K562 (cell line): Measurements from ENCODE around the gene ZNF33A. TPM values are rescaled to one million over a fixed set of nuclear protein-coding genes. Genes with fewer than 3 reads are reported as not detected.
A peak's percentile ranks its signal among the peaks of the same experiment; 100 is the strongest.

Experiments used
- ARID2 ChIP-seq: fragments of 450-650 bp; IDR thresholded peaks from 2 replicates; pipeline ENCODE4 v1.6.1; 2017; ENCODE audit warnings: antibody characterized with exemption, mild to moderate bottlenecking
- ATF7 ChIP-seq: fragments of 450-650 bp; IDR thresholded peaks from 2 replicates; pipeline ENCODE4 v1.7.1; 2014; ENCODE audit warnings: mild to moderate bottlenecking, moderate library complexity
- EP300 ChIP-seq: IDR thresholded peaks from 2 replicates; pipeline ENCODE4 v1.6.1; 2012; ENCODE audit warnings: low read length, improper control_type of control experiment
- MXI1 ChIP-seq: IDR thresholded peaks from 2 replicates; pipeline ENCODE4 v1.6.1; 2011; ENCODE audit warnings: low read depth, mild to moderate bottlenecking, improper control_type of control experiment, low read length
- PHF8 ChIP-seq: fragments of 200-600 bp; sonication (generic); IDR thresholded peaks from 2 replicates; pipeline ENCODE4 v1.6.1; 2012; ENCODE audit warnings: mixed run types, mild to moderate bottlenecking, inconsistent platforms, low read length, moderate library complexity, borderline replicate concordance
- POLR2G ChIP-seq: fragments of 200-400 bp; formaldehyde crosslinking; IDR thresholded peaks from 2 replicates; pipeline ENCODE4 v1.6.1; 2017; ENCODE audit warnings: low read depth, mild to moderate bottlenecking, antibody characterized with exemption, low read length, moderate library complexity
- RBM17 ChIP-seq: fragments of 200-400 bp; formaldehyde crosslinking; IDR thresholded peaks from 2 replicates; pipeline ENCODE4 v1.6.1; 2017; ENCODE audit warnings: low read depth, mild to moderate bottlenecking, low read length, borderline replicate concordance
- ZBED1 ChIP-seq: IDR thresholded peaks from 2 replicates; pipeline ENCODE4 v1.6.1; 2014
- ZNF311 ChIP-seq: fragments of 250-450 bp; sonication (Bioruptor Pico); IDR thresholded peaks from 2 replicates; pipeline ENCODE4 v1.4.0; 2020; ENCODE audit warnings: mild to moderate bottlenecking, moderate library complexity
- ZNF707 ChIP-seq: fragments of 250-450 bp; sonication (Bioruptor Pico); conservative IDR thresholded peaks from 2 replicates; pipeline ENCODE4 v1.8.0; 2022; ENCODE audit warnings: inconsistent platforms, mild to moderate bottlenecking, moderate library complexity
- polyA plus RNA-seq, 8 experiments: library from polyadenylated mRNA; depleted of rRNA in 4 of 8; stranded (reverse) in 5 of 8; unstranded in 3 of 8; fragments of >200 nt; fragmentation: Nextera tagmentation in 2 of 8; fragmentation: Illumina TruSeq in 1 of 8; extraction: Ambion mirVana in 2 of 8; extraction: Trizol in 1 of 8; gene quantifications; 2 replicates each; pipeline versions ENCODE4 v1.2.1 to v1.2.3, GENCODE V29; 2011 to 2014; ENCODE audit warnings: inconsistent platforms in 1 of 8, missing spikeins in 1 of 8
- total RNA-seq, 7 experiments: library from RNA; depleted of rRNA in 6 of 7; stranded (reverse); fragments of >200 nt in 6 of 7; fragmentation: Illumina TruSeq in 2 of 7; extraction: Trizol in 2 of 7; gene quantifications; 2 replicates each; pipeline versions ENCODE4 v1.2.1 to v1.2.3, GENCODE V29; 2011 to 2021; ENCODE audit warnings: low replicate concordance in 1 of 7
- TF ChIP-seq, protein P1 (sequence below): IDR thresholded peaks from 3 replicates; pipeline ENCODE4 v1.6.1; 2011; ENCODE audit warnings: borderline replicate concordance, mild to moderate bottlenecking, moderate library complexity; ENCODE audit not compliant: insufficient read length; ENCODE audit errors: extremely low read depth
- TF ChIP-seq, protein P2 (sequence below): fragments of 250-450 bp; sonication (Bioruptor Pico); IDR thresholded peaks from 2 replicates; pipeline ENCODE4 v1.8.0; 2021; ENCODE audit warnings: moderate library complexity, mild to moderate bottlenecking, inconsistent platforms
- TF ChIP-seq, protein P3 (sequence below): fragments of 450-650 bp; IDR thresholded peaks from 2 replicates; pipeline ENCODE4 v1.6.1; 2017; ENCODE audit warnings: antibody characterized with exemption
- TF ChIP-seq, protein P4 (sequence below): fragments of 250-450 bp; sonication (Bioruptor Pico); IDR thresholded peaks from 2 replicates; pipeline ENCODE4 v1.4.0; 2020; ENCODE audit warnings: mild to moderate bottlenecking, moderate library complexity, borderline replicate concordance
- TF ChIP-seq, protein P5 (sequence below): IDR thresholded peaks from 2 replicates; pipeline ENCODE4 v1.6.1; 2014; ENCODE audit warnings: antibody characterized with exemption
- TF ChIP-seq, protein P6 (sequence below), 2 experiments: fragments of 450-650 bp; conservative IDR thresholded peaks; 2 replicates each; pipeline ENCODE4 v1.6.1; 2017; ENCODE audit warnings: mild to moderate bottlenecking in 2 of 2, moderate library complexity in 2 of 2

The ZNF33A gene
- total and polyA plus RNA-seq, 9 of the 15 experiments (the other 6 are each of a cell fraction or from before 2014, with no cell fraction given) = 8.1 to 27.5 (median 16.4) TPM

DNA sequence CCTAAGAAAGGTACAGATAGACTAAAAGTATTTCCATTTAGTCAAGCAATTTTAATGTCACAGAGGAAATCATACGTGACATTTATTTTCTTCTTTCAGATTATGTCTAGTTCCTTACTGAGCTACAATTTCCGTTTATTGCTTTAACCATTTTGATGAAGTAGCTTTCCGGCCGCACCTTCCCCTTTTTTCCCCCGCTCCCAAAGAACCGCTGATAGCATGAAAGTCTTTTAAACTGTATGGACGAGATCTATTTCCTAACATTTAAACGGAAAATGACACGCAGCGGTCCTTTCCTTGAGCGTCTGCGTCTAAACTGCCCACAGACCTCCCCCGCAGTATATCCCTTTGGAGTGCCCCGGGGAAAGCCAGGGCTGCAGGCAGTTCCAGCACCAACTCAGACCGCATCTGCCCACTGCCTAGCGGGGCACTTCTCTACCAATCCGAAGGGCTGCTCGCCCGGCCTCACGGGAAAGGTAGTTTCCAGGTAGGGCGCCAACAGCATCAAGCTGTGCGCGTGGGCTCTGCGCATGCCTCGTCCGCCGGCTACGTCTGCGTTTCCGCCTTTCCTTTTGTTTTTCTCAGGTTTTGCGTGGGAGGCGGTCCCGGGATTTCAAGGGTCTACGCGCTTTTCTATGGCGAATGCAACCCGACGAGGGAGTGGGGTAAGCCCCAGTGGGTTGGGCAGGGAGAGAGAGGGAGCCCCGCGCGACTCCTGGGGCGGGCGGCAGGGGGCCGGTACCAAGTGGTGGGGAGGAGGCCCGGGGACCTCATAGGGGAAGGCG is at the start of gene ZNF33A (continued):
- TF ChIP-seq, protein P1, sequence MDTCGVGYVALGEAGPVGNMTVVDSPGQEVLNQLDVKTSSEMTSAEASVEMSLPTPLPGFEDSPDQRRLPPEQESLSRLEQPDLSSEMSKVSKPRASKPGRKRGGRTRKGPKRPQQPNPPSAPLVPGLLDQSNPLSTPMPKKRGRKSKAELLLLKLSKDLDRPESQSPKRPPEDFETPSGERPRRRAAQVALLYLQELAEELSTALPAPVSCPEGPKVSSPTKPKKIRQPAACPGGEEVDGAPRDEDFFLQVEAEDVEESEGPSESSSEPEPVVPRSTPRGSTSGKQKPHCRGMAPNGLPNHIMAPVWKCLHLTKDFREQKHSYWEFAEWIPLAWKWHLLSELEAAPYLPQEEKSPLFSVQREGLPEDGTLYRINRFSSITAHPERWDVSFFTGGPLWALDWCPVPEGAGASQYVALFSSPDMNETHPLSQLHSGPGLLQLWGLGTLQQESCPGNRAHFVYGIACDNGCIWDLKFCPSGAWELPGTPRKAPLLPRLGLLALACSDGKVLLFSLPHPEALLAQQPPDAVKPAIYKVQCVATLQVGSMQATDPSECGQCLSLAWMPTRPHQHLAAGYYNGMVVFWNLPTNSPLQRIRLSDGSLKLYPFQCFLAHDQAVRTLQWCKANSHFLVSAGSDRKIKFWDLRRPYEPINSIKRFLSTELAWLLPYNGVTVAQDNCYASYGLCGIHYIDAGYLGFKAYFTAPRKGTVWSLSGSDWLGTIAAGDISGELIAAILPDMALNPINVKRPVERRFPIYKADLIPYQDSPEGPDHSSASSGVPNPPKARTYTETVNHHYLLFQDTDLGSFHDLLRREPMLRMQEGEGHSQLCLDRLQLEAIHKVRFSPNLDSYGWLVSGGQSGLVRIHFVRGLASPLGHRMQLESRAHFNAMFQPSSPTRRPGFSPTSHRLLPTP = no peak
- TF ChIP-seq, protein P2, sequence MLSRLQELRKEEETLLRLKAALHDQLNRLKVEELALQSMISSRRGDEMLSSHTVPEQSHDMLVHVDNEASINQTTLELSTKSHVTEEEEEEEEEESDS (CRISPR knock-in tag) = no peak
- TF ChIP-seq ZBED1 (no peak), ZNF311 (CRISPR knock-in tag) (no peak), ARID2 (no peak), ATF7 (peak; percentile 41; the same call in 1 of the 2 replicates), MXI1 (no peak), RBM17 (no peak), ZNF707 (CRISPR knock-in tag) (no peak), POLR2G (peak; percentile 82; the same call in 1 of the 2 replicates), PHF8 (peak; percentile 59; the same call in 1 of the 2 replicates), EP300 (no peak)
- TF ChIP-seq, protein P3, sequence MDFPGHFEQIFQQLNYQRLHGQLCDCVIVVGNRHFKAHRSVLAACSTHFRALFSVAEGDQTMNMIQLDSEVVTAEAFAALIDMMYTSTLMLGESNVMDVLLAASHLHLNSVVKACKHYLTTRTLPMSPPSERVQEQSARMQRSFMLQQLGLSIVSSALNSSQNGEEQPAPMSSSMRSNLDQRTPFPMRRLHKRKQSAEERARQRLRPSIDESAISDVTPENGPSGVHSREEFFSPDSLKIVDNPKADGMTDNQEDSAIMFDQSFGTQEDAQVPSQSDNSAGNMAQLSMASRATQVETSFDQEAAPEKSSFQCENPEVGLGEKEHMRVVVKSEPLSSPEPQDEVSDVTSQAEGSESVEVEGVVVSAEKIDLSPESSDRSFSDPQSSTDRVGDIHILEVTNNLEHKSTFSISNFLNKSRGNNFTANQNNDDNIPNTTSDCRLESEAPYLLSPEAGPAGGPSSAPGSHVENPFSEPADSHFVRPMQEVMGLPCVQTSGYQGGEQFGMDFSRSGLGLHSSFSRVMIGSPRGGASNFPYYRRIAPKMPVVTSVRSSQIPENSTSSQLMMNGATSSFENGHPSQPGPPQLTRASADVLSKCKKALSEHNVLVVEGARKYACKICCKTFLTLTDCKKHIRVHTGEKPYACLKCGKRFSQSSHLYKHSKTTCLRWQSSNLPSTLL = no peak
- TF ChIP-seq, protein P4, sequence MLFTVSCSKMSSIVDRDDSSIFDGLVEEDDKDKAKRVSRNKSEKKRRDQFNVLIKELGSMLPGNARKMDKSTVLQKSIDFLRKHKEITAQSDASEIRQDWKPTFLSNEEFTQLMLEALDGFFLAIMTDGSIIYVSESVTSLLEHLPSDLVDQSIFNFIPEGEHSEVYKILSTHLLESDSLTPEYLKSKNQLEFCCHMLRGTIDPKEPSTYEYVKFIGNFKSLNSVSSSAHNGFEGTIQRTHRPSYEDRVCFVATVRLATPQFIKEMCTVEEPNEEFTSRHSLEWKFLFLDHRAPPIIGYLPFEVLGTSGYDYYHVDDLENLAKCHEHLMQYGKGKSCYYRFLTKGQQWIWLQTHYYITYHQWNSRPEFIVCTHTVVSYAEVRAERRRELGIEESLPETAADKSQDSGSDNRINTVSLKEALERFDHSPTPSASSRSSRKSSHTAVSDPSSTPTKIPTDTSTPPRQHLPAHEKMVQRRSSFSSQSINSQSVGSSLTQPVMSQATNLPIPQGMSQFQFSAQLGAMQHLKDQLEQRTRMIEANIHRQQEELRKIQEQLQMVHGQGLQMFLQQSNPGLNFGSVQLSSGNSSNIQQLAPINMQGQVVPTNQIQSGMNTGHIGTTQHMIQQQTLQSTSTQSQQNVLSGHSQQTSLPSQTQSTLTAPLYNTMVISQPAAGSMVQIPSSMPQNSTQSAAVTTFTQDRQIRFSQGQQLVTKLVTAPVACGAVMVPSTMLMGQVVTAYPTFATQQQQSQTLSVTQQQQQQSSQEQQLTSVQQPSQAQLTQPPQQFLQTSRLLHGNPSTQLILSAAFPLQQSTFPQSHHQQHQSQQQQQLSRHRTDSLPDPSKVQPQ = no peak
- TF ChIP-seq, protein P5, sequence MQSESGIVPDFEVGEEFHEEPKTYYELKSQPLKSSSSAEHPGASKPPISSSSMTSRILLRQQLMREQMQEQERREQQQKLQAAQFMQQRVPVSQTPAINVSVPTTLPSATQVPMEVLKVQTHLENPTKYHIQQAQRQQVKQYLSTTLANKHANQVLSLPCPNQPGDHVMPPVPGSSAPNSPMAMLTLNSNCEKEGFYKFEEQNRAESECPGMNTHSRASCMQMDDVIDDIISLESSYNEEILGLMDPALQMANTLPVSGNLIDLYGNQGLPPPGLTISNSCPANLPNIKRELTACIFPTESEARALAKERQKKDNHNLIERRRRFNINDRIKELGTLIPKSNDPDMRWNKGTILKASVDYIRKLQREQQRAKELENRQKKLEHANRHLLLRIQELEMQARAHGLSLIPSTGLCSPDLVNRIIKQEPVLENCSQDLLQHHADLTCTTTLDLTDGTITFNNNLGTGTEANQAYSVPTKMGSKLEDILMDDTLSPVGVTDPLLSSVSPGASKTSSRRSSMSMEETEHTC = 0 out of 2 replicates have a peak, but pooled peaks have one; percentile 35
- TF ChIP-seq, protein P6, sequence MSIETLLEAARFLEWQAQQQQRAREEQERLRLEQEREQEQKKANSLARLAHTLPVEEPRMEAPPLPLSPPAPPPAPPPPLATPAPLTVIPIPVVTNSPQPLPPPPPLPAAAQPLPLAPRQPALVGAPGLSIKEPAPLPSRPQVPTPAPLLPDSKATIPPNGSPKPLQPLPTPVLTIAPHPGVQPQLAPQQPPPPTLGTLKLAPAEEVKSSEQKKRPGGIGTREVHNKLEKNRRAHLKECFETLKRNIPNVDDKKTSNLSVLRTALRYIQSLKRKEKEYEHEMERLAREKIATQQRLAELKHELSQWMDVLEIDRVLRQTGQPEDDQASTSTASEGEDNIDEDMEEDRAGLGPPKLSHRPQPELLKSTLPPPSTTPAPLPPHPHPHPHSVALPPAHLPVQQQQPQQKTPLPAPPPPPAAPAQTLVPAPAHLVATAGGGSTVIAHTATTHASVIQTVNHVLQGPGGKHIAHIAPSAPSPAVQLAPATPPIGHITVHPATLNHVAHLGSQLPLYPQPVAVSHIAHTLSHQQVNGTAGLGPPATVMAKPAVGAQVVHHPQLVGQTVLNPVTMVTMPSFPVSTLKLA (conservative IDR thresholded peaks at IDR 0.05) = peak in 1 of 2 experiments; percentile 39; a peak in 1 of 4 replicates
